CD4-positive, alpha-beta T cell treated with Interleukin-17A for 1 hour (primary cell): Measurements from ENCODE around the gene RTL9.

Experiments
- DNase-seq: peaks from one replicate; pipeline ENCODE4 v3.0.0-alpha.2; 2020

The RTL9 gene

DNA sequence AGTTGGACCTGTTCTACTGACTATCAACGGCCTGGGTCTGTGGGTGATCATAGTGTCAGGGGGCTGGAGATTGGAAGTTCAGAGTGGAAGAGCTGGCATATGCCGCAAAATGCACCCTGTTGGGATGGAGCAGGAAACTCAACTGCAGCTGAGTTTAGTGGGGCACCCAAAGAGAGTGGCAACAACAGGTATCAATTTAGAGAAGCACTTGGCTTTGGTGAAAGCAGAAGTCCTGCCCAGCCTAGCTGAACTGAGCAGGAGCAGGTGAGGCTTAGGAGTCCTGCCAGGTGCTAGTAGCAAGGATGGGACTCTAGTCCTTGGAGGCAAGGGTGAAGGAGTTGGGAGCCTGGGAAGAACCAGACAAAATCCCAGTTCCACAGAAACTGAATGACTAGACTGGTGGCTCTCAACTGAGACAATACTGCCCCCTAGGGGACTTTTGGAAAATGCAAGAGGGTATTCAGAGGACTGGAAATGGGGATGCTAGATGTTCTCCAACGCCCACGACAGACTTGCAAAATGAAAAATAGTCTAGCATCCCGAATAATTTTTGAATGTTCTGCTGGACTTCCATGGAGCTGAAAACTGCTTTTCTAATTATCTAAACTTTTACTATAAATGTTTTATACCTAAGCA lies 49.4 kb downstream of the RTL9 start:
- DNase-seq = peak; percentile 67
